Ishikawa (cell line): ENCODE measurements around the gene ANXA2.

ENCODE experiments used
- CREB1 ChIP-seq: IDR thresholded peaks from 2 replicates; pipeline ENCODE4 v1.6.1; 2012; ENCODE audit warnings: low read depth
- EGR1 ChIP-seq: IDR thresholded peaks from 2 replicates; pipeline ENCODE4 v1.6.1; 2012
- EP300 ChIP-seq: IDR thresholded peaks from 2 replicates; pipeline ENCODE4 v1.6.1; 2012; ENCODE audit warnings: borderline replicate concordance
- FOXM1 ChIP-seq: IDR thresholded peaks from 2 replicates; pipeline ENCODE4 v1.6.1; 2012; ENCODE audit warnings: low read depth, borderline replicate concordance
- RAD21 ChIP-seq: IDR thresholded peaks from 2 replicates; pipeline ENCODE4 v1.6.1; 2012; ENCODE audit warnings: low read depth
- YY1 ChIP-seq: IDR thresholded peaks from 2 replicates; pipeline ENCODE4 v1.6.1; 2012; ENCODE audit warnings: low read depth
- TF ChIP-seq, protein P1 (sequence below): IDR thresholded peaks from 2 replicates; pipeline ENCODE4 v1.6.1; 2012; ENCODE audit warnings: low read depth, mild to moderate bottlenecking
- TF ChIP-seq, protein P2 (sequence below): IDR thresholded peaks from 2 replicates; pipeline ENCODE4 v1.6.1; 2012

DNA sequence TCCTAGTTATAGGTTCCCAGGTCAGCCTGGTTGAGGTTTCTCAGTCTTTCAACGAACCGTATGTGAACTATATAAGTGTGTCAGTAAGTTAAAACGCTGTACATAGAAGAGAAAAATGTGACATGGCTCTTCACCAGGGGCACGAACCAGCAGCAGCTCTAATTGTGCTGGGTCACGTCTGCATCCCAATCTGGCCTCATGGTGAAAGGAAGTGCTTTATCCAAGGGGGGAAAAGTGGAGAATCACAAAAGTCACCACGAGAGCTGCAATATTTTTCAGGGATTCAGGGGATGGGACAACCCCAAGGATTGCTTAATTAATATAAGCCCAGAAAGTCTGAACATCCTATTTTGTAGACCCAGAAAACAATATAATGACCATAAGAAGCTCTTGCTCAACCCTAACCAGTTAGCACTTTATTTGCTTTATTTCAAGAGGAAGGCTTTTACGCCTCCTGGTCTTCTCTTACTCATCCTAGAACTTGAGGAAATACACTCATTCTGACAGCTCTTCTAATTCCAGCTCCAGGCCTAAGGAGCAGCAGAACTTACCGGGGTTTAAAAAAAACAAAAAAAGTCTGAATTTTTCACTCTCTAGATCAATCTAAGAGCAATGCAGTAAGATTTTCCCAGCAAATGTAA, 16.5 kb downstream of the ANXA2 start:
- TF ChIP-seq EP300, result no peak
- TF ChIP-seq, protein P1, sequence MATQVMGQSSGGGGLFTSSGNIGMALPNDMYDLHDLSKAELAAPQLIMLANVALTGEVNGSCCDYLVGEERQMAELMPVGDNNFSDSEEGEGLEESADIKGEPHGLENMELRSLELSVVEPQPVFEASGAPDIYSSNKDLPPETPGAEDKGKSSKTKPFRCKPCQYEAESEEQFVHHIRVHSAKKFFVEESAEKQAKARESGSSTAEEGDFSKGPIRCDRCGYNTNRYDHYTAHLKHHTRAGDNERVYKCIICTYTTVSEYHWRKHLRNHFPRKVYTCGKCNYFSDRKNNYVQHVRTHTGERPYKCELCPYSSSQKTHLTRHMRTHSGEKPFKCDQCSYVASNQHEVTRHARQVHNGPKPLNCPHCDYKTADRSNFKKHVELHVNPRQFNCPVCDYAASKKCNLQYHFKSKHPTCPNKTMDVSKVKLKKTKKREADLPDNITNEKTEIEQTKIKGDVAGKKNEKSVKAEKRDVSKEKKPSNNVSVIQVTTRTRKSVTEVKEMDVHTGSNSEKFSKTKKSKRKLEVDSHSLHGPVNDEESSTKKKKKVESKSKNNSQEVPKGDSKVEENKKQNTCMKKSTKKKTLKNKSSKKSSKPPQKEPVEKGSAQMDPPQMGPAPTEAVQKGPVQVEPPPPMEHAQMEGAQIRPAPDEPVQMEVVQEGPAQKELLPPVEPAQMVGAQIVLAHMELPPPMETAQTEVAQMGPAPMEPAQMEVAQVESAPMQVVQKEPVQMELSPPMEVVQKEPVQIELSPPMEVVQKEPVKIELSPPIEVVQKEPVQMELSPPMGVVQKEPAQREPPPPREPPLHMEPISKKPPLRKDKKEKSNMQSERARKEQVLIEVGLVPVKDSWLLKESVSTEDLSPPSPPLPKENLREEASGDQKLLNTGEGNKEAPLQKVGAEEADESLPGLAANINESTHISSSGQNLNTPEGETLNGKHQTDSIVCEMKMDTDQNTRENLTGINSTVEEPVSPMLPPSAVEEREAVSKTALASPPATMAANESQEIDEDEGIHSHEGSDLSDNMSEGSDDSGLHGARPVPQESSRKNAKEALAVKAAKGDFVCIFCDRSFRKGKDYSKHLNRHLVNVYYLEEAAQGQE, result no peak
- TF ChIP-seq, protein P2, sequence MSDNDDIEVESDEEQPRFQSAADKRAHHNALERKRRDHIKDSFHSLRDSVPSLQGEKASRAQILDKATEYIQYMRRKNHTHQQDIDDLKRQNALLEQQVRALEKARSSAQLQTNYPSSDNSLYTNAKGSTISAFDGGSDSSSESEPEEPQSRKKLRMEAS, result no peak
- no peak for TF ChIP-seq YY1
- no peak for TF ChIP-seq CREB1
- no peak for TF ChIP-seq RAD21
- TF ChIP-seq EGR1, result no peak
- no peak for TF ChIP-seq FOXM1
